ENCODE results near the gene TMEM125.
A peak's percentile ranks its signal among the peaks of the same experiment; 100 is the strongest.

TMEM125 gene

GRCh38 chr1:43269627-43270375, at the start of gene TMEM125:
Gene TMEM125, plus strand, starts transcription at chr1:43269983. Its CDS starts 2,740 bp downstream, at chr1:43272723.
- DNase-seq (ENCODE audit: low spot score) = peak; percentile 12

GRCh38 chr1:43220905-43221778, 48.6 kb upstream of the TMEM125 start:
- DNase-seq (ENCODE audit: low spot score) = no peak

- no peak for DNase-seq (ENCODE audit: low spot score)
Observed at GRCh38 chr1:43221797-43222196, 48.0 kb upstream of the TMEM125 start.

GRCh38 chr1:43222879-43223278, 46.9 kb upstream of the TMEM125 start:
- DNase-seq (ENCODE audit: low spot score) = no peak

GRCh38 chr1:43225168-43225567, 44.6 kb upstream of the TMEM125 start:
- no peak for DNase-seq (ENCODE audit: low spot score)

- peak; percentile 65 for DNase-seq (ENCODE audit: low spot score)
Observed at GRCh38 chr1:43227143-43227764, 42.5 kb upstream of the TMEM125 start.

GRCh38 chr1:43229826-43230780, 39.7 kb upstream of the TMEM125 start:
- DNase-seq (ENCODE audit: low spot score) = no peak

- peak; percentile 55 for DNase-seq (ENCODE audit: low spot score)
Observed at GRCh38 chr1:43232074-43232473, 37.7 kb upstream of the TMEM125 start.

GRCh38 chr1:43232482-43232881, 37.3 kb upstream of the TMEM125 start:
- no peak for DNase-seq (ENCODE audit: low spot score)

GRCh38 chr1:43233631-43234030, 36.2 kb upstream of the TMEM125 start:
- no peak for DNase-seq (ENCODE audit: low spot score)

- no peak for DNase-seq (ENCODE audit: low spot score)
Observed at GRCh38 chr1:43234267-43234666, 35.5 kb upstream of the TMEM125 start.

- DNase-seq (ENCODE audit: low spot score) = no peak
Observed at GRCh38 chr1:43235040-43235439, 34.7 kb upstream of the TMEM125 start.

- DNase-seq (ENCODE audit: low spot score) = no peak
Observed at GRCh38 chr1:43235451-43236121, 34.2 kb upstream of the TMEM125 start.

GRCh38 chr1:43237121-43237520, 32.7 kb upstream of the TMEM125 start:
- DNase-seq (ENCODE audit: low spot score) = peak; percentile 27

GRCh38 chr1:43238085-43238484, 31.7 kb upstream of the TMEM125 start:
- DNase-seq (ENCODE audit: low spot score) = peak; percentile 69

- no peak for DNase-seq (ENCODE audit: low spot score)
Observed at GRCh38 chr1:43238991-43239469, 30.8 kb upstream of the TMEM125 start.

GRCh38 chr1:43239484-43239883, 30.3 kb upstream of the TMEM125 start:
- DNase-seq (ENCODE audit: low spot score) = no peak

- peak; percentile 26 for DNase-seq (ENCODE audit: low spot score)
Observed at GRCh38 chr1:43241413-43241836, 28.4 kb upstream of the TMEM125 start.

GRCh38 chr1:43243299-43243698, 26.5 kb upstream of the TMEM125 start:
- DNase-seq (ENCODE audit: low spot score) = no peak

GRCh38 chr1:43246466-43247213, 23.1 kb upstream of the TMEM125 start:
- DNase-seq (ENCODE audit: low spot score) = no peak
